C4-2B (cell line): ENCODE measurements around the gene REPIN1.

Source experiments
- H3K27ac ChIP-seq: fragments of 450-650 bp; 2 replicates; pipeline ENCODE4 v1.5.1; 2017
- ZFX ChIP-seq: fragments of 450-650 bp; IDR thresholded peaks from 2 replicates; pipeline ENCODE4 v1.6.1; 2017
- TF ChIP-seq, protein P1 (sequence below): fragments of 450-650 bp; conservative IDR thresholded peaks from 2 replicates; pipeline ENCODE4 v1.5.1; 2017; ENCODE audit warnings: mild to moderate bottlenecking

The REPIN1 gene

DNA sequence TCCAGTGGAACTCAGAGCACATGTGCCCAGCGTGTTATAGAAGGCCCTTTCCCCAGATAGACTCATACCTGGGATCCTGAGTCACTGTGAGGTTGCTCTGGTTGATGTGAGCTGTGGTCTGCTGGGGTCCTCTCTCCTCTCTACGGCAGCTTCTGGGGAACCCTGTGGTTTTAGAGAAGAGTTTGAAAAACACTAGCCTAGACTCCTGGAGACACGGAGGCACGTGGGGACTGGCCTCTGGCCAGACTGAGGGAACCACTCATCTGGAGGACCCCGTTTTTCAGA, 20.9 kb downstream of the REPIN1 start:
- no peak overlapping the region for H3K27ac ChIP-seq
- TF ChIP-seq, protein P1, sequence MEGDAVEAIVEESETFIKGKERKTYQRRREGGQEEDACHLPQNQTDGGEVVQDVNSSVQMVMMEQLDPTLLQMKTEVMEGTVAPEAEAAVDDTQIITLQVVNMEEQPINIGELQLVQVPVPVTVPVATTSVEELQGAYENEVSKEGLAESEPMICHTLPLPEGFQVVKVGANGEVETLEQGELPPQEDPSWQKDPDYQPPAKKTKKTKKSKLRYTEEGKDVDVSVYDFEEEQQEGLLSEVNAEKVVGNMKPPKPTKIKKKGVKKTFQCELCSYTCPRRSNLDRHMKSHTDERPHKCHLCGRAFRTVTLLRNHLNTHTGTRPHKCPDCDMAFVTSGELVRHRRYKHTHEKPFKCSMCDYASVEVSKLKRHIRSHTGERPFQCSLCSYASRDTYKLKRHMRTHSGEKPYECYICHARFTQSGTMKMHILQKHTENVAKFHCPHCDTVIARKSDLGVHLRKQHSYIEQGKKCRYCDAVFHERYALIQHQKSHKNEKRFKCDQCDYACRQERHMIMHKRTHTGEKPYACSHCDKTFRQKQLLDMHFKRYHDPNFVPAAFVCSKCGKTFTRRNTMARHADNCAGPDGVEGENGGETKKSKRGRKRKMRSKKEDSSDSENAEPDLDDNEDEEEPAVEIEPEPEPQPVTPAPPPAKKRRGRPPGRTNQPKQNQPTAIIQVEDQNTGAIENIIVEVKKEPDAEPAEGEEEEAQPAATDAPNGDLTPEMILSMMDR: no peak
- TF ChIP-seq ZFX: no peak

GRCh38 chr7:150390205-150390604, 21.6 kb downstream of the REPIN1 start:
- TF ChIP-seq ZFX: no peak
- no peak overlapping the region for H3K27ac ChIP-seq

DNA sequence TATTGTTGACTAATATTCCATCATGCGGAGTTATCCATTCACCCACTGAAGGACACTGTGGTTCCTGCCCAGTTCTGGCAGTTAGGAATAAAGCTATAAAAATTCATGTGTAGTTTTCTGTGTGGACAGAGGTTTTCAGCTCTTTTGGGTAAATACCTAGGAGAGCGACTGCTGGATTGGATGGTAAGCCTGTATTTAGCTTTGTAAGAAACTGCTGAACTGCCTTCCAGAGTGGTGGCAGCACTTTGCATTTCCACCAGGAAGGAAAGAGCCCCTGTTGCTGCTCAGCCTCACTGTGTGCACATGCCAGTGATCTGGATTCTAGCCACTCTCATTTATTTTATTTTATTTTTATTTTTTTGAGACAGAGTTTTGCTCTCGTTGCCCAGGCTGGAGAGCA, 24.7 kb downstream of the REPIN1 start:
- no peak for TF ChIP-seq ZFX
- TF ChIP-seq, protein P1: no peak
- no peak overlapping the region for H3K27ac ChIP-seq

- no peak for TF ChIP-seq ZFX
- TF ChIP-seq, protein P1: no peak
- no peak overlapping the region for H3K27ac ChIP-seq
Measured at GRCh38 chr7:150396426-150396825, 27.8 kb downstream of the REPIN1 start.

GRCh38 chr7:150396851-150397260, 28.2 kb downstream of the REPIN1 start:
- TF ChIP-seq ZFX: no peak
- TF ChIP-seq, protein P1: no peak
- H3K27ac ChIP-seq: no peak overlapping the region

DNA sequence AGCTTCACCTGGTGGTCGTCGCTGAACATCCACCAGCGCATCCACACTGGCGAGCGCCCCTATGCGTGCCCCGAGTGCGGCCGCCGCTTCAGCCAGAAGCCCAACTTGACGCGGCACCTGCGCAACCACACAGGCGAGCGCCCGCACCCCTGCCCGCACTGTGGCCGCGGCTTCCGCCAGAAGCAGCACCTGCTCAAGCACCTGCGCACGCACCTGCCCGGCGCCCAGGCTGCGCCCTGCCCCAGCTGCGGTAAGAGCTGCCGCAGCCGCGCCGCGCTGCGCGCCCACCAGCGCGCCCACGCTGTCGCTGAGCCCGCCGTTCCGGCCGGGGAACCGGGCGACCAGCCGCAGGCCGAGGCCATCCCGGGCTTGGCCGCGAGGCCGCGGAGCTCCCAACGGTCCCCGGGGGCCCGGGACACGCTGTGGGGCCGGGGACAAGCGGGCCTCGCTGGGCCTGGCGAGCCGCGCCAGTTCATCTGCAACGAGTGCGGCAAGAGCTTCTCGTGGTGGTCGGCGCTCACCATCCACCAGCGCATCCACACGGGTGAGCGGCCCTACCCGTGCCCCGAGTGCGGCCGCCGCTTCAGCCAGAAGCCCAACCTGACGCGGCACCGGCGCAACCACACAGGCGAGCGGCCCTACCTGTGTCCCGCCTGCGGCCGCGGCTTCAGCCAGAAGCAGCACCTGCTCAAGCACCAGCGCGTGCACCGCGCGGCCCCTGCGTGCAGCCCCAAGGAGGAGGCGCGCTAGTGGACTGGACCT, 28.9 kb downstream of the REPIN1 start:
- no peak overlapping the region for H3K27ac ChIP-seq
- TF ChIP-seq, protein P1: no peak
- TF ChIP-seq ZFX: no peak

DNA sequence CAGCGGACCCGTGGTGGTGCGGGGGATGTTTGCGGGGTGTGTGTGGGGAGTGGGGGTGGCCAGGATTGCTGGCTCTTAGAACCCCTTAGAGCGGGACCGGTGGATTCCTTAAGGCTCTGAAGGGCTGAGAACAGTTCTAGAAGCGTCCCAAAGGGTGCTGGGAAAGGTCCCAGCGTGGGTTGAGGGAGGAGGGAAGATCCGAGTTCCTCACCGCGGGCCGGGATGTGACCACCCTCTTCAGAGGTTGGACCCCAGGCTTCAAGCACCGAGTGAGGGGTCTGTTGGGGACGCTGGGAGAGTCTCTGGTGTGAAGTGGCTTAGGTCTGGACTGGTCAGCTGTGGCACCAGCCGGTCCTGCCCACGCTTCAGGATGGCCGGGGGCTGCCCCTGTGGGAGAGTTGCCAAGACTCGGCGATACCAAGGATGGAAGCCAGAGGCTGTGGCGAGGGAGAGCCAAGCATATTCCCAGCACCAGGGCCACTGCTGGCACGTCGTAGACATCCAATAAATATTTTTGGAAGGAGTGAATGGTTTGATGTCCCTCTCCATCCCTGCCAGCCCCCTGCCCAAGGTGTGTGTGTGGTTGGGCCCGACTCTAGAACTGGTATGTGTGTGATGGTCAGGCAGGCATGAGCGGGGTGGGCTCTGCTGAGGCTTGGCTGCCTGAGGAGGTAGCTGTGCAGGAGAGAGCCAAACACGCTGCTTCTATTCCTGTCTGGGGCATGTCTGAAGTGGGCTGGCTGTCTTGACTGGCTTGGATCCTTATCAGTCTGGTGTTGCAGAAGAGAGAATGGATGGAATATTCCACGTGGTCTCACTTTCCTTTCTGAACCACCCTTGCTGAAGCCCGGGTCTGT, 29.7 kb downstream of the REPIN1 start:
- TF ChIP-seq, protein P1: no peak
- TF ChIP-seq ZFX: no peak
- H3K27ac ChIP-seq: no peak overlapping the region
